Measurements from ENCODE around the gene ZIK1. TPM values are rescaled to one million over a fixed set of nuclear protein-coding genes. Genes with fewer than 3 reads are reported as not detected.

The ZIK1 gene
- total and polyA plus RNA-seq, 9 of the 15 experiments (the other 6 are each of a cell fraction or from before 2014, with no cell fraction given): 0.03 to 0.42 (median 0.15) TPM; not detected in 1

DNA sequence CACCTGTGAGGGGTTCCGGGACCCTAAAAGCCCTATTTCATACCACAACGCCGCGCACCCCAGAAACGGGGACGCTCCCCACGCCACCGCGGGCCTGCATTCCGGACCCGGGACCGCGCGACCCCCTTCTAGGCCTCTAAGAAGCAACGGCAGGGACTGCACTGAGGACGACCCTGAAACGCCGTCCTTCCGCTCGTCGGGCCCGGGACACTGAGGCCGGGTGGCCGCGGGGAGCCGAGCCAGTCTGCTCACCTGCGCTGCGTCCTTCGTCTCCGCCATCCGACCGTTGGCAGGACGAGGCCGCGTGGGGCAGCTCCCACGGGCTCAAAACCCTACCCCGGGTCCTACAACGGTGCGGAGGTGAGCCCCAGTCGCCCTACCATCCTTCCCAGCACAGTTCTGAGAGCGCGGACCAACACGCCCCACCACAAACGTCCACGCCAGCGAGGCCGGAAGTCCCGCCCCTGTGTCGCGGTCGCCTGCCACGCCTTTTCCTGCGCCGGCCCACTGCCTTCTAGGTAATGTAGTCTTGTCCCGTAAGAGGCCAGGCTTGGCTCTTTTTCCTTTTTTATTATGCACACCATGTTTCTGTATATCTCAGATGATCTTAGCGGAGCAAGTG, 24.4 kb upstream of the ZIK1 start, which contains the start of gene ZNF550 (continued):
- TF ChIP-seq, protein P1, sequence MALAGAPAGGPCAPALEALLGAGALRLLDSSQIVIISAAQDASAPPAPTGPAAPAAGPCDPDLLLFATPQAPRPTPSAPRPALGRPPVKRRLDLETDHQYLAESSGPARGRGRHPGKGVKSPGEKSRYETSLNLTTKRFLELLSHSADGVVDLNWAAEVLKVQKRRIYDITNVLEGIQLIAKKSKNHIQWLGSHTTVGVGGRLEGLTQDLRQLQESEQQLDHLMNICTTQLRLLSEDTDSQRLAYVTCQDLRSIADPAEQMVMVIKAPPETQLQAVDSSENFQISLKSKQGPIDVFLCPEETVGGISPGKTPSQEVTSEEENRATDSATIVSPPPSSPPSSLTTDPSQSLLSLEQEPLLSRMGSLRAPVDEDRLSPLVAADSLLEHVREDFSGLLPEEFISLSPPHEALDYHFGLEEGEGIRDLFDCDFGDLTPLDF (CRISPR knock-in tag; IDR thresholded peaks at IDR 0.05): no peak
- TF ChIP-seq ZNF695 (CRISPR knock-in tag; IDR thresholded peaks at IDR 0.05) (no peak), THRAP3 (IDR thresholded peaks at IDR 0.05; ENCODE audit: borderline replicate concordance) (no peak), ZNF184 (CRISPR knock-in tag; IDR thresholded peaks at IDR 0.05) (no peak), JUNB (CRISPR knock-in tag; conservative IDR thresholded peaks at IDR 0.05) (no peak), SMARCB1 (IDR thresholded peaks at IDR 0.05; ENCODE audit: insufficient read length, low read depth) (no peak), PML (IDR thresholded peaks at IDR 0.05; ENCODE audit: low read length) (no peak), ZNF253 (CRISPR knock-in tag; conservative IDR thresholded peaks at IDR 0.05) (no peak), FOXM1 (IDR thresholded peaks at IDR 0.05; ENCODE audit: low read depth) (no peak), FOXM1 (CRISPR knock-in tag; IDR thresholded peaks at IDR 0.05; ENCODE audit: low read depth) (no peak), TOE1 (IDR thresholded peaks at IDR 0.05; ENCODE audit: borderline replicate concordance) (no peak), TOE1 (CRISPR knock-in tag; IDR thresholded peaks at IDR 0.05; ENCODE audit: borderline replicate concordance, low read depth) (no peak), ZBTB17 (CRISPR knock-in tag; IDR thresholded peaks at IDR 0.05) (no peak), ZKSCAN8 (CRISPR knock-in tag; IDR thresholded peaks at IDR 0.05) (no peak), ZNF165 (CRISPR knock-in tag; IDR thresholded peaks at IDR 0.05; ENCODE audit: borderline replicate concordance) (no peak)
- TF ChIP-seq, protein P2, sequence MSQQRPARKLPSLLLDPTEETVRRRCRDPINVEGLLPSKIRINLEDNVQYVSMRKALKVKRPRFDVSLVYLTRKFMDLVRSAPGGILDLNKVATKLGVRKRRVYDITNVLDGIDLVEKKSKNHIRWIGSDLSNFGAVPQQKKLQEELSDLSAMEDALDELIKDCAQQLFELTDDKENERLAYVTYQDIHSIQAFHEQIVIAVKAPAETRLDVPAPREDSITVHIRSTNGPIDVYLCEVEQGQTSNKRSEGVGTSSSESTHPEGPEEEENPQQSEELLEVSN (IDR thresholded peaks at IDR 0.05; ENCODE audit: borderline replicate concordance in 1 of 2, extremely low read depth in 1 of 2, insufficient read depth in 1 of 2, insufficient read length in 1 of 2, low read depth in 1 of 2, low read length in 1 of 2, poor library complexity in 1 of 2, severe bottlenecking in 1 of 2): peak; percentile 5 to 29
- TF ChIP-seq, protein P3, sequence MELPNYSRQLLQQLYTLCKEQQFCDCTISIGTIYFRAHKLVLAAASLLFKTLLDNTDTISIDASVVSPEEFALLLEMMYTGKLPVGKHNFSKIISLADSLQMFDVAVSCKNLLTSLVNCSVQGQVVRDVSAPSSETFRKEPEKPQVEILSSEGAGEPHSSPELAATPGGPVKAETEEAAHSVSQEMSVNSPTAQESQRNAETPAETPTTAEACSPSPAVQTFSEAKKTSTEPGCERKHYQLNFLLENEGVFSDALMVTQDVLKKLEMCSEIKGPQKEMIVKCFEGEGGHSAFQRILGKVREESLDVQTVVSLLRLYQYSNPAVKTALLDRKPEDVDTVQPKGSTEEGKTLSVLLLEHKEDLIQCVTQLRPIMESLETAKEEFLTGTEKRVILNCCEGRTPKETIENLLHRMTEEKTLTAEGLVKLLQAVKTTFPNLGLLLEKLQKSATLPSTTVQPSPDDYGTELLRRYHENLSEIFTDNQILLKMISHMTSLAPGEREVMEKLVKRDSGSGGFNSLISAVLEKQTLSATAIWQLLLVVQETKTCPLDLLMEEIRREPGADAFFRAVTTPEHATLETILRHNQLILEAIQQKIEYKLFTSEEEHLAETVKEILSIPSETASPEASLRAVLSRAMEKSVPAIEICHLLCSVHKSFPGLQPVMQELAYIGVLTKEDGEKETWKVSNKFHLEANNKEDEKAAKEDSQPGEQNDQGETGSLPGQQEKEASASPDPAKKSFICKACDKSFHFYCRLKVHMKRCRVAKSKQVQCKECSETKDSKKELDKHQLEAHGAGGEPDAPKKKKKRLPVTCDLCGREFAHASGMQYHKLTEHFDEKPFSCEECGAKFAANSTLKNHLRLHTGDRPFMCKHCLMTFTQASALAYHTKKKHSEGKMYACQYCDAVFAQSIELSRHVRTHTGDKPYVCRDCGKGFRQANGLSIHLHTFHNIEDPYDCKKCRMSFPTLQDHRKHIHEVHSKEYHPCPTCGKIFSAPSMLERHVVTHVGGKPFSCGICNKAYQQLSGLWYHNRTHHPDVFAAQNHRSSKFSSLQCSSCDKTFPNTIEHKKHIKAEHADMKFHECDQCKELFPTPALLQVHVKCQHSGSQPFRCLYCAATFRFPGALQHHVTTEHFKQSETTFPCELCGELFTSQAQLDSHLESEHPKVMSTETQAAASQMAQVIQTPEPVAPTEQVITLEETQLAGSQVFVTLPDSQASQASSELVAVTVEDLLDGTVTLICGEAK (IDR thresholded peaks at IDR 0.05): peak; percentile 95
- TF ChIP-seq, protein P3 (CRISPR knock-in tag; IDR thresholded peaks at IDR 0.05): no peak

Data from K562 (cell line).